Posterior vena cava (tissue), 2 donors: ENCODE data around the gene GNA12. TPM values are rescaled to one million over a fixed set of nuclear protein-coding genes. Genes with fewer than 3 reads are reported as not detected.

ENCODE experiments used
- DNase-seq: peaks from one replicate; pipeline ENCODE4 v3.0.0-alpha.2; 2020; ENCODE audit warnings: low spot score
- intact Hi-C, 2 donors: fragments of 100-400 bp; cut with DNase I; formaldehyde crosslinking; loops; one replicate each; pipeline versions ENCODE4 v1.14.1 to v1.14.2; 2022 to 2023
- total RNA-seq, 2 donors: library from RNA; stranded (reverse); fragmentation: NEBNext Ultra II Directional; extraction: Animal tissue kit (Norgen Biotek cat#: 25700); gene quantifications; one replicate each; pipeline ENCODE4 v1.2.1, GENCODE V29; 2021
- donor health status: DM: yes; HTN: yes; CAD: no.
- donor health status: DM: yes; HTN: yes; CAD: no.

The GNA12 gene
- total RNA-seq, 2 donors from 2014 or later = 59.8 to 65.8 TPM

DNA sequence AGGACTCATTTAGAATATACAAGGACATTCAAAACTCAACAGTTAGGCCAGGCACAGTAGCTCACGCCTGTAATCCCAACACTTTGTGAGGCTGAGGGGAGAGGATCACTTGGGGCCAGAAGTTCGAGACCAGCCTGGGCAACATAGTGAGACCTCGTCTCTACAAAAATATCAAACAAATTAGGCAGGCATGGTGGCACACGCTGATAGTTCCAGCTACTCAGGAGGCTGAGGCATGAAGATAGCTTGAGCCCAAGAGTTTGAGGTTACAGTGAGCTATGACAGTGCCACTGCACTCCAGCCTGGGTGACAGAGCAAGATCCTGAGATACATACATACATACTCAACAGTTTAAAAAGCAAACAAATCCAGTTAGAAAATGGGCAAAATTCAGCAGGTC is 44.9 kb downstream of the GNA12 start:
- intact Hi-C loops = no loop called here
- no peak for DNase-seq

GRCh38 chr7:2798669-2799068 is 45.4 kb downstream of the GNA12 start:
- intact Hi-C loops = no loop called here
- DNase-seq = no peak

- peak; percentile 93 for DNase-seq
- intact Hi-C loops = no loop called here
Measured at GRCh38 chr7:2796358-2797352, 47.5 kb downstream of the GNA12 start.

GRCh38 chr7:2795906-2796305 is 48.2 kb downstream of the GNA12 start:
- intact Hi-C loops = no loop called here
- DNase-seq = no peak

DNA sequence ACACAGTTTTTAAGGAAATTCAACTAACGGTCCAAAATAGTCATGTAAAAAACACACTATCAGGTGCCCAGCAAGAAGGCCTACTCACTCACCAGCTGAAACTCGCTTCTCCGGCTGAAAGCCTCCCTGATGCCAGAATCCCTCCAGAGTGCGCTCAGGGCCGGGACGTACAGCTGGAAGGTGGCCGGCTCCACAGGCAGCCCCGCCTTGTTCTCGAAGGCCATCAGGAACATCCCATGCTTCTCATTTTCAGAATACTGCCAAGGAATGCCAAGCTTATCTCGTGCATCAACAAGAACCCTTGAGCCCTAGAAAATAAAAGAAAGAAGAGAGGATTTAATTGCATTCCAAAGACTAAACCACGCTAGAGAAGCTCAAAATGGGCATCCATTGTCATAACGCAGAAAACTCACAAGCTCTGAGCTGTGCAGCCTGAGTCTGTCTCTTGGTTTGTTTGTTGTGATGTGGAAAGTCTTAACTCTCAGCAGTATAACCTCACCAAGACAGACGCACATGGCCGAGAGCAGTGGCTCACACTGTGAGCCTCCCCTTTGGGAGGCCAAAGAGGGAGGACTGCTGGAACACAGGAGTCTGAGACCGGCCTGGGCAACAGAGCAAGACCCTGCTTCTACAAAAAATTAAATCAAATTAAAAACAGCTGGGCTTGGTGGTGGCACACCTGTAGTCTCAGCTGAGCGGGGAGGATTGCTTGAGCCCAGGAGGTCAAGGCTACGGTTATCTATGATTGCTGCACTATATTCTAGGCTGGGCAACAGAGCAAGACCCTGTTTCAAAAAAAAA is 49.1 kb downstream of the GNA12 start:
- DNase-seq = no peak
- intact Hi-C loops = no loop called here

DNA sequence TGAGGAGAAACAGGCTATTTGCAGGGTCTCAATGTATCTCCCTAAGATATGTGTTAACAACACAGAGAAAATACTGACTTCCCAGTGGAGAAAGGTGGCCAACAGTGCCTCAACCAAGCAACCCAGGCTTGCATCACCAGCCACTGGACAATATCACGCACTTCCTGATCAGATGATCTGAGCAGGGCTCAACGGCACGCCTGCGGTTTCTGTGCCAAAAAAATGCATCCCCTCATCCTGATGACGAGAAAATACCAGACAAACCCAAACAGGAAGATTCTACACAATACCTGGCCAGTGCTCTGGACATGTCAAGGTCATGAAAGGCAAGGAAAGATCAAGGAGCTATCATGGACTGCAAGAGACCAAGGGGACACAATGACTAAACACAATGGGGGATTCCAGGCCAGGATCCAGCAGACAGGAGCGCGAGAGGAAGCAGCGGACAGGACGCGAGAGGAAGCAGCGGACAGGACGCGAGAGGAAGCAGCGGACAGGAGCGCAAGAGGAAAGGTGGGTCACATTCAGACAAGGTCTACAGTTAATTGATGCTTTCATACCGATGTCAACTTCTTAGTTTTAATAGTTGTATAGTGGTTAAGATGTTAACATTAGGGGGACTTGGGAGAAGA is 51.1 kb downstream of the GNA12 start:
- intact Hi-C loops = no loop called here
- no peak for DNase-seq

- intact Hi-C loops = no loop called here
- no peak for DNase-seq
Measured at GRCh38 chr7:2792235-2792634, 51.9 kb downstream of the GNA12 start.

DNA sequence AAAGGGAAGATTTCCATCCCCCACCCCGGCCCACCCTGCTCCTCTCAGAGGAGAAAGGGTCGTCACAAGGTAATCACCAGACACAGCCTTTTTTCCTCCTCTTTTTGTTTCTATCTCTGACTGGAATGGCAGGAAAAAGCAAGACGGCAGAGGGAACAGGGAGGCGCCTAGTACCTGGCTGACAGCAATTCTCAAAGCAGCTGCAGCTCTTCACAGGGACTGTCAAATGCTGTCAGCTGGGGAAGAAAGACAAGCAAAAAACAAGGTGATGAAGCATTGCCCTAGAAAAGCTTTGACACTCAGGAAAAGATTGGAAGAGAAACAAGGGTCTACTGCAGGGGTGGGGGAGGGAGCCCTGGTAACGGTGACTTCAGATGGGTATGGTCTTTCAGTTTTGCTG is 52.7 kb downstream of the GNA12 start:
- no peak for DNase-seq
- intact Hi-C loops = no loop called here

- intact Hi-C loops = loop anchor here in 1 of 2 donors (10.0 kb wide), 1 partner anchor 47 kb away; no protein-coding TSS in a partner anchor
- DNase-seq = no peak
Measured at GRCh38 chr7:2787251-2787951, 56.7 kb downstream of the GNA12 start.

GRCh38 chr7:2786607-2787116 is 57.4 kb downstream of the GNA12 start:
- no peak for DNase-seq
- intact Hi-C loops = loop anchor here in 1 of 2 donors (10.0 kb wide), 1 partner anchor 48 kb away; no protein-coding TSS in a partner anchor

GRCh38 chr7:2785071-2785500 is 59.0 kb downstream of the GNA12 start:
- no peak for DNase-seq
- intact Hi-C loops = loop anchor here in 1 of 2 donors (10.0 kb wide), 1 partner anchor 50 kb away; no protein-coding TSS in a partner anchor

DNA sequence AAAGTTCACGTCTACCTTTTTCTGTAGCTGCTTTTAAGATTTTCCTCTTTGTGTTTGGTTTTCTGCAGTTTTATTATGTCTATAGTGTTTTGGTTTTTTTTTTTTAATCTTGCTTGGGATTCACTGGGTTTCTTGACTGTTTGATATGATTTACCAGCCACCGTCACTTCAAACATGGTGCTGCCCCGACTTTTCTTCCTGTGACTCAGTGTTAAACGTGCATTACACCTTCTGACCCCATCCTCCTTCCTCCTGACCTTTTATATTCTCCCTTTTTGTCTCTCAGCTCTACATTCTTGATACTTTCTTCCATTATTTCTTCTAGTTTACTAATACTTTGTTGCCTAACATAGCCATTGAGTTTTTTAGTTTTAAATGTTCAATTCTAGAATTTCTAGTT is 61.5 kb downstream of the GNA12 start:
- DNase-seq = no peak
- intact Hi-C loops = loop anchor here in 1 of 2 donors (10.0 kb wide), 1 partner anchor 52 kb away; no protein-coding TSS in a partner anchor

GRCh38 chr7:2782121-2782520 is 62.0 kb downstream of the GNA12 start:
- no peak for DNase-seq
- intact Hi-C loops = loop anchor here in 1 of 2 donors (10.0 kb wide), 1 partner anchor 53 kb away; no protein-coding TSS in a partner anchor

GRCh38 chr7:2781636-2782035 is 62.5 kb downstream of the GNA12 start:
- intact Hi-C loops = loop anchor here in 1 of 2 donors (10.0 kb wide), 1 partner anchor 53 kb away; no protein-coding TSS in a partner anchor
- DNase-seq = no peak

DNA sequence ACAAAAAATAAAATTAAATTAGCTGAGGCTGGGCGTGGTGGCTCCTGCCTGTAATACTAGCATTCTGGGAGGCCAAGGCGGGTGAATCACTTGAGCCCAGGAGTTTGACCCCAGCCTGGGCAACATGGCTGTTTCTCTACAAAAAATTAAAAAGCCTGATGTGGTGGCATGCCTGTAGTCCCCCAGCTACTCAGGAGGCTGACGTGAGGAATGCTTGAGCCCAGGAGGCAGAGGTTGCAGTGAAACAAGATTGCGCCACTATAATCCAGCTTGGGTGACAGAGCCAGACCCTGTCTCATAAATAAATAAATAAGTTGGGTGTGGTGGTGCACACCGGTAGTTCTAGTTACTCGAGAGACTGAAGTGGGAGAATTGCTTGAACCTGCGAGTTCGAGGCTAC is 65.1 kb downstream of the GNA12 start:
- DNase-seq = no peak
- intact Hi-C loops = no loop called here

DNA sequence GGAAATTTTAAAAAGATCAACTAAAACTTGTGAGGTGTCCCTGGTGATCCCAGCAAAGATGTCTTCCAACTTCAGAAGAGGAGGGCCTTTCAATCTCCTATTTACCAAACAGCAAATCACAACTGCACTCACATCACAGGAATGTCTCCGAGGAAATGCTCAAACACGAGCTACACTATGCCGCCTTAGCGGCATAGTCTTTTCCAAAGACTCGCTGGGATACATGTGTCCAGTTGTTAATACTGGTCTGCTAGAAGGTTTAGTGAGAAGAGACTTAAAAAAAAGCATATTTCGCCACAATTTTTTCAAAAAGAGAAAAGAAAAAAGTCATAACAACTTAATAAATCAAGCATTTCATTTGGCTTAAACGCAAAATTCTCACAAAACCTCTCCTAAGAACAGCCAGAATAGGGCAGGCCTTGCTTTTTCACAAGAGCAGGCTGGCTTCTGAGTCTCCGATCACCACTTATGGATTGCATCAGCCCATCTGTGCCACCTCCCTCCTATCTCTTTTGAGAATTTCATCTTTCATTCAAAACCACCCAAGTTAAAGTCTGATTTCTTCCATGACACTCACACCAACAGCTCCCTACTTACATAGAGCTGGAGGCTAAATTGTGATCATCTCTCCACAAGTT is 66.1 kb downstream of the GNA12 start:
- intact Hi-C loops = no loop called here
- no peak for DNase-seq

DNA sequence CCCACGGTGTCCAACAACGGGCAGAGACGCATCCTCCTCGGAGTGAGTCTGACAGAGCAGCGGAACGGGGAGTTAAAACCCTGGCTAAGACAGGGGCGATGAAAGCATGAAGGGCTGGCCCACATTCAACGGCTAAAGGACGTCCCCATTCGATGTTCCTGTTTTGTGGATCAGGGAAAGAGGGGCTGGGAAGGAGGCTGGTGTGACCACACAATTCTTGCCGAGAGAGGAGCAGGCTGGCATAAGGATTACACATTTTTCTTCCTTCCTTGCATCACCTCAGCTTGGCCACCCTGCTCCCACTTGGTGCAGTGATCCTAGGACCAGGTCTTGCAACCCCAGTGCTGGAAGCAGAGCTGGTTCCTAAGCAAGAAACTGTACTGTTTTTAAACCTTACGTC is 67.7 kb downstream of the GNA12 start:
- no peak for DNase-seq
- intact Hi-C loops = no loop called here

GRCh38 chr7:2775785-2776184 is 68.3 kb downstream of the GNA12 start:
- intact Hi-C loops = no loop called here
- DNase-seq = no peak
